OCI-LY1 (cell line): Measurements from ENCODE around the gene MEGF6.

Source experiments
- CTCF ChIP-seq: fragments of 200-600 bp; sonication (generic), shearing (Covaris generic); IDR thresholded peaks from 2 replicates; pipeline ENCODE4 v1.5.1; 2017; ENCODE audit warnings: mild to moderate bottlenecking, antibody characterized with exemption, low read length, moderate library complexity, mixed read lengths
- EZH2 ChIP-seq: fragments of 200-600 bp; sonication (generic), shearing (Covaris generic); IDR thresholded peaks from 2 replicates; pipeline ENCODE4 v1.8.0; 2017; ENCODE audit warnings: borderline replicate concordance, mixed run types, mild to moderate bottlenecking, antibody characterized with exemption, low read length, moderate library complexity, mixed read lengths

- TF ChIP-seq CTCF (no peak), EZH2 (no peak)
Measured at GRCh38 chr1:3483380-3483779, 127.9 kb downstream of the MEGF6 start.
